Breast epithelium (tissue), 3 donors: Measurements from ENCODE around the gene MOGAT3.

Source experiments
- CTCF ChIP-seq, 3 donors: fragments of 450-650 bp; IDR thresholded peaks; one replicate each; pipeline ENCODE4 v1.5.1; 2016 to 2017; ENCODE audit warnings: antibody characterized with exemption in 3 of 3, mild to moderate bottlenecking in 3 of 3, moderate library complexity in 3 of 3
- POLR2A ChIP-seq: fragments of 450-650 bp; IDR thresholded peaks from one replicate; pipeline ENCODE4 v1.6.1; 2016; ENCODE audit warnings: antibody characterized with exemption, mild to moderate bottlenecking, moderate library complexity

- TF ChIP-seq CTCF (IDR thresholded peaks at IDR 0.05) (no peak), POLR2A (no peak)
These were observed 31.6 kb downstream of the MOGAT3 start for GRCh38 chr7:101169110-101169837.
